Measurements from ENCODE around the gene OOSP4B. TPM values are rescaled to one million over a fixed set of nuclear protein-coding genes. Genes with fewer than 3 reads are reported as not detected.

The OOSP4B gene
- total RNA-seq, 4 donors from 2014 or later = not detected

- intact Hi-C loops (cut with DNase I; ENCODE audit: low total_unique reads) (no loop called here), in situ Hi-C loops (cut with MboI; ENCODE audit: low sequenced_read_pairs in 4 of 4) (loop anchor here in 1 of 4 donors (25.0 kb wide), 1 partner anchor 110 kb away; the partner anchor contains the start of gene MS4A6A)
- Histone ChIP-seq H3K27ac (no peak overlapping the region), H3K36me3 (no peaks in the 10 kb centered on the region), H3K4me1 (no peaks in the 10 kb centered on the region), H3K9me3 (no peaks in the 10 kb centered on the region), H3K4me3 (no peak overlapping the region), H3K27me3 (no peaks in the 10 kb centered on the region)
- TF ChIP-seq CTCF (IDR thresholded peaks at IDR 0.05 in 4 of 5, conservative IDR thresholded peaks at IDR 0.05 in 1 of 5) (no peak), POLR2A (IDR thresholded peaks at IDR 0.05) (no peak)
- ATAC-seq (no peak), DNase-seq (no peak)
These were observed 60.3 kb downstream of the OOSP4B start for GRCh38 chr11:60077216-60077817.

- H3K4me1 ChIP-seq = no peaks in the 10 kb centered on the region
- no peak for ATAC-seq
- H3K9me3 ChIP-seq = no peaks in the 10 kb centered on the region
- no peaks in the 10 kb centered on the region for H3K36me3 ChIP-seq
- in situ Hi-C loops (cut with MboI; ENCODE audit: low sequenced_read_pairs in 4 of 4) = loop anchor here in 1 of 4 donors (25.0 kb wide), 1 partner anchor 109 kb away; the partner anchor contains the start of gene MS4A6A
- H3K27me3 ChIP-seq = no peaks in the 10 kb centered on the region
- TF ChIP-seq CTCF (IDR thresholded peaks at IDR 0.05 in 4 of 5, conservative IDR thresholded peaks at IDR 0.05 in 1 of 5) (no peak), POLR2A (IDR thresholded peaks at IDR 0.05) (no peak)
- DNase-seq = no peak
- intact Hi-C loops (cut with DNase I; ENCODE audit: low total_unique reads) = no loop called here
- H3K4me3 ChIP-seq = no peak overlapping the region
- no peak overlapping the region for H3K27ac ChIP-seq
These were observed 61.0 kb downstream of the OOSP4B start for GRCh38 chr11:60077981-60078380.

- ATAC-seq (no peak), DNase-seq (no peak)
- no peaks in the 10 kb centered on the region for H3K27me3 ChIP-seq
- no peak for TF ChIP-seq POLR2A (IDR thresholded peaks at IDR 0.05)
- no peak for TF ChIP-seq CTCF (IDR thresholded peaks at IDR 0.05 in 4 of 5, conservative IDR thresholded peaks at IDR 0.05 in 1 of 5)
- no peaks in the 10 kb centered on the region for H3K9me3 ChIP-seq
- H3K4me1 ChIP-seq = no peaks in the 10 kb centered on the region
- no peaks in the 10 kb centered on the region for H3K36me3 ChIP-seq
- H3K27ac ChIP-seq = no peak overlapping the region
- no peak overlapping the region for H3K4me3 ChIP-seq
- intact Hi-C loops (cut with DNase I; ENCODE audit: low total_unique reads) (no loop called here), in situ Hi-C loops (cut with MboI; ENCODE audit: low sequenced_read_pairs in 4 of 4) (loop anchor here in 1 of 4 donors (25.0 kb wide), 1 partner anchor 109 kb away; the partner anchor contains the start of gene MS4A6A)
These were observed 61.8 kb downstream of the OOSP4B start for GRCh38 chr11:60078745-60079144.

- no peaks in the 10 kb centered on the region for H3K27me3 ChIP-seq
- intact Hi-C loops (cut with DNase I; ENCODE audit: low total_unique reads) (no loop called here), in situ Hi-C loops (cut with MboI; ENCODE audit: low sequenced_read_pairs in 4 of 4) (loop anchor here in 1 of 4 donors (25.0 kb wide), 1 partner anchor 107 kb away; the partner anchor contains the start of gene MS4A6A)
- DNase-seq (no peak), ATAC-seq (no peak)
- TF ChIP-seq CTCF (IDR thresholded peaks at IDR 0.05 in 4 of 5, conservative IDR thresholded peaks at IDR 0.05 in 1 of 5) (no peak), POLR2A (IDR thresholded peaks at IDR 0.05) (no peak)
- no peaks in the 10 kb centered on the region for H3K36me3 ChIP-seq
- no peak overlapping the region for H3K4me3 ChIP-seq
- no peaks in the 10 kb centered on the region for H3K9me3 ChIP-seq
- H3K27ac ChIP-seq = no peak overlapping the region
- no peaks in the 10 kb centered on the region for H3K4me1 ChIP-seq
These were observed 63.6 kb downstream of the OOSP4B start for GRCh38 chr11:60080535-60080934.

Other genes starting within 250 kb of the OOSP4B start
- 10 to 100 TPM; 33.7 to 78.2 (median 38.3) TPM for gene MRPL16, start 206.4 kb upstream of the OOSP4B start, total RNA-seq
- gene CBLIF, start 171.7 kb upstream of the OOSP4B start, total RNA-seq = not detected
- not detected for gene TCN1, start 150.7 kb upstream of the OOSP4B start, total RNA-seq
- not detected for gene OOSP3, start 138.4 kb upstream of the OOSP4B start, total RNA-seq
- gene OOSP1, start 78.7 kb upstream of the OOSP4B start, total RNA-seq = not detected
- gene OOSP4A, start 53.1 kb upstream of the OOSP4B start, total RNA-seq = not detected
- not detected for gene OOSP2, start 23.2 kb downstream of the OOSP4B start, total RNA-seq
- not detected for gene MS4A3, start 39.5 kb downstream of the OOSP4B start, total RNA-seq
- gene MS4A2, start 71.5 kb downstream of the OOSP4B start, total RNA-seq = under 1 TPM in 1 of 4 donors, not detected in 3; 0.39 TPM
- 10 to 100 TPM in 3 of 4 donors, 1 to 10 TPM in 1; 4.6 to 26.6 (median 18.8) TPM for gene MS4A6A, start 165.9 kb downstream of the OOSP4B start, total RNA-seq
- 1 to 10 TPM in 1 of 4 donors, not detected in 3; 2.8 TPM for gene MS4A4E, start 226.0 kb downstream of the OOSP4B start, total RNA-seq